D721Med (cell line): ENCODE measurements around the gene NUDT17.

Experiments
- DNase-seq: peaks from one replicate; pipeline ENCODE4 v3.0.0; 2011; ENCODE audit warnings: low spot score; ENCODE audit not compliant: insufficient read length
- FAIRE-seq: peaks from 2 replicates; lab custom pipeline; 2011; peaks lifted over from hg19 to GRCh38; lab: Jason Lieb, UNC
- TF ChIP-seq, protein P1 (sequence below): IDR thresholded peaks from 2 replicates; pipeline ENCODE4 v1.5.1; 2012; ENCODE audit warnings: mild to moderate bottlenecking, control low read depth; ENCODE audit not compliant: insufficient read depth; ENCODE audit errors: missing control alignments

Gene NUDT17

DNA sequence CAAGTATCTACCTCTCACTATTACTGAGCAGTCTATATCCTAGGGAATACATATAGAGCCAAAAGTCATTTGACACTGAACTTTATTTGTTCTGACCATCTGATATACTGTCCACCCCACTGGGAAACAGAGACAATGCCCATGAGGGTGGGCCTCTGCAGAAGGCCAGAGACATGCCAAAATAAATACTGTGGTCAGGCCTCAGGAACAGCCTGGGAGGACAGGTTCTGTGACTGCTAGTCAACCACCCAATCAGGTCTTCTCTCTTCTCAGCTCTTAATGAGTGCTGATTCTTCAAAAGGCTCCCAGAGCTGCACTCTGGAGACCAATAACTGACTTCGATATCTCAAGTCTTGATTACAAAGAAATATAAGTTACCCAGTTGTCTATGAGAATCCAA, 45.7 kb downstream of the NUDT17 start:
- DNase-seq (no peak), FAIRE-seq (no peak)
- TF ChIP-seq, protein P1, sequence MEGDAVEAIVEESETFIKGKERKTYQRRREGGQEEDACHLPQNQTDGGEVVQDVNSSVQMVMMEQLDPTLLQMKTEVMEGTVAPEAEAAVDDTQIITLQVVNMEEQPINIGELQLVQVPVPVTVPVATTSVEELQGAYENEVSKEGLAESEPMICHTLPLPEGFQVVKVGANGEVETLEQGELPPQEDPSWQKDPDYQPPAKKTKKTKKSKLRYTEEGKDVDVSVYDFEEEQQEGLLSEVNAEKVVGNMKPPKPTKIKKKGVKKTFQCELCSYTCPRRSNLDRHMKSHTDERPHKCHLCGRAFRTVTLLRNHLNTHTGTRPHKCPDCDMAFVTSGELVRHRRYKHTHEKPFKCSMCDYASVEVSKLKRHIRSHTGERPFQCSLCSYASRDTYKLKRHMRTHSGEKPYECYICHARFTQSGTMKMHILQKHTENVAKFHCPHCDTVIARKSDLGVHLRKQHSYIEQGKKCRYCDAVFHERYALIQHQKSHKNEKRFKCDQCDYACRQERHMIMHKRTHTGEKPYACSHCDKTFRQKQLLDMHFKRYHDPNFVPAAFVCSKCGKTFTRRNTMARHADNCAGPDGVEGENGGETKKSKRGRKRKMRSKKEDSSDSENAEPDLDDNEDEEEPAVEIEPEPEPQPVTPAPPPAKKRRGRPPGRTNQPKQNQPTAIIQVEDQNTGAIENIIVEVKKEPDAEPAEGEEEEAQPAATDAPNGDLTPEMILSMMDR, result no peak

DNA sequence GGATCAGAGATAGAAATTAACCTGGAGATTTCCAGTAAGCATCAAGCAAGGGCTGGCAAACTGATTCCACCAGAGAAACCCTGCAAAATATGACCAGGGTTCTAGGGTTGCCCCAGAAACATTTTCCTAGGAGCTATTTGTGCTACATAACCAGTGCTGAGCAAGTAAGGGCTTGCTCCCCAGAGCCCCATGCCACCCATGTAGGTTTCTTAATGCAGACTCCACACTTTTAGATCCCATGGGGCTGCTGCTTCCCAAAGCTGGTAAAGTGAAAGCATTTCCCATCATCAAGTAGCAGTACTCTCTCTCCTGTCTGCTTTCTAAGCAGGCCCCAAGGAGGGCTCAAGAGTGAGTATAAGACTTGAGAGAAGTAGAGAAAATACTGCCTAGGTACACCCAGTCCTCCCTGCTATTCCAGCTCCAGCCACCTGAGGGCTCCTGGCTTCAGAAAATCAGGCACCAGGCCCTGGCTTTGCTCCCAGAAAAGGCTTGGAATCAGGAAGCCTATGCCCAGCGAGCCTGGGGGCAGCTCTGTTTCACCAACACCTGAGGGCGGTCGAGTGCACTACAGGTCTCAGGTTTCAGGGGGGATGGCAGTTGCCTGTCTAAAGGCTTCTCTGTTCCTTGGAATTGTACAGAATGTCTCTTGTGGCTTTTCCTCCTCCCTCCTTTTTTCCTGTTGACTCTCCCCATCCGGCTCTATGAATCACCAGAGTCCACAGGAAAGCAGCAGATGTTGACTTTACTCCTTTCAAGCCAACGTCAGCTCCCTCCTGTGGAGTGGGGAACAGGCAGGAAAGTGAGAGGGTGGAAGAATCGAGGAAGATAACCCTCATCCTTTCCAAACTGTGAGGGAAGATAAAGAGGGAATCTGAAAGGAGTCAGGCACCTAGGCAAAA, 46.4 kb downstream of the NUDT17 start:
- DNase-seq (peak; percentile 91), FAIRE-seq (no peak)
- TF ChIP-seq, protein P1, result peak; percentile 99

DNA sequence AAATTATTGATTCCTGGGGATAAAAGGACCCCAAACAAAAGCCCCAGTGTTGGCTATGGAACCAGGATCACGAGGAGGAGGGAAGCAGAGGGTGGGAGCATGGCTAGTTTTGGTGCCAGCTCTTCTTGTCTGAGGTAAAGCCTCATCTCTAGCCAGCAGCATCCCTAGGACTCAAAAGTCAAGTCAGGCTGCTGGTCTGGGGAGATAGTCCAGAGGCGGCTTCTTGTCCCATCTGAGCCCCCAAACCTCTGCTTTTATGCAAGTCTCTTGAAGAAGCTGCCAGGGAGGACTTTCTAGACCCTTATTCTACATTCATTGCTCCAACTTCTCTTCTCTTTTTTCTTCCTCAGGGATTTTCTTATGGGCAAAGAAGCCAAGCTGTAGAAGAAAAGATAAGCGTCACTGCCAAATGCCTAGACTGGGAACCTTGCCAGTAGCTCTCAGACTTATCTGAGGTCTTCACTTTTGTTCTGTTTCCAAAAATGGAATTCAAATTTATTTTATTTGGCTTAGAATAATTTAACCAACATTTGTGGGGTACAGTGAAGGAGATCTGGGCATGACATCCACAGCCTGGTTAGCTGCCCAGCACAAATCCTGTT, 47.2 kb downstream of the NUDT17 start:
- FAIRE-seq, result no peak
- TF ChIP-seq, protein P1, result no peak
- DNase-seq, result no peak

DNA sequence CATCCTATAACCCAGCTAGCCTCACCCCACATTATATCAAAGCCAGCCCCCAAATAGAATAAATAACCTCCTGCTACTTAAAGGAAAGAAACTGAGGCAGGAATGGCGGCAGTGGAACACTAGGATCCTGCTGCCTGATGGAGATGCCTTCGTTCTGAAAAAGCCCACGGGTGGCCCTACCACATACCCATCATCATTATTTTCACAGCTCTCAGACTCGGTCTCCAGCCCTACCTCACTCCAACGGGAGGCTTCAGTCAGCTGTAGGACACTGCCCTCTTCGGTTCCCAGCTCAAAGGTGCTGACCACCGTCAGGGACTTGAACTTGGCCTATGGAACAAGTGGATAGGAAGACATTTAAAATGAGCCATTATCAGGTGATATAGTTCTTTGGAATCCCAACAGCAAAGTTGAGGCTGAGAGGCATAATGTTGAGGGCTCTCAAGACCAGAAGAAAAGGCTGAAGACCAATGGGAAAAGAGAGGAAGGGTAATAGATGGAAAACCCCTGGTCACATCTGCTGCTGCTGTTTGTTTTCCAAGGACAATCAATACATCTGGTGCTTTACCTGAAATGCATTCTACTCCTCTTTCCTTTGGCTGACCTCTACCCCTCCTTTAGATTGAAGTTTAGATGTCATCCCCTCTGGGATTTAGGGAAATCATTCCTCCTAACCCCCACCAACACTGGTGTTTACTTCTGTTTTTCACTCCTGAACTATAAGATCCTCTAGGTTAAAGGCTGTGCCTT, 48.1 kb downstream of the NUDT17 start:
- FAIRE-seq, result no peak
- TF ChIP-seq, protein P1, result no peak
- DNase-seq, result no peak

DNA sequence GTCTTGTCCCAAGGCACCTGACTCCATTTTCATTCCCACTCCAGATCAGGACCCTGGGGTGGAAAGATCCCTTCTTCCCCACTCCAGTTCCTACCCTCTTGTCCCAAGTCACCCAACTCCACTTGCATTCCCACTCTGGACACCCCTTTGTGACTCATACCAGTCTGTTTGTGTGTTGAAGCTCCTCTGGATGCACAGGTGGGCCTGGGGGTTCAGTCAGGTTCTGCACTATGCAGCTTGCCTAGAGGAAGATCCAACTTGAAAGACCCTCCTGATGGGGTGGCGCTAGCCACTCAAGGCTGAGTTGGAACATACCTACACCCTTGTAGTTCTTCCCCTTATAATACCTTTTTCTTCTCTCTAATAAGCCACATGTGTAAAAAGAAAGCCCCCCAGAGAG, 50.0 kb downstream of the NUDT17 start:
- DNase-seq (no peak), FAIRE-seq (no peak)
- TF ChIP-seq, protein P1, result no peak

DNA sequence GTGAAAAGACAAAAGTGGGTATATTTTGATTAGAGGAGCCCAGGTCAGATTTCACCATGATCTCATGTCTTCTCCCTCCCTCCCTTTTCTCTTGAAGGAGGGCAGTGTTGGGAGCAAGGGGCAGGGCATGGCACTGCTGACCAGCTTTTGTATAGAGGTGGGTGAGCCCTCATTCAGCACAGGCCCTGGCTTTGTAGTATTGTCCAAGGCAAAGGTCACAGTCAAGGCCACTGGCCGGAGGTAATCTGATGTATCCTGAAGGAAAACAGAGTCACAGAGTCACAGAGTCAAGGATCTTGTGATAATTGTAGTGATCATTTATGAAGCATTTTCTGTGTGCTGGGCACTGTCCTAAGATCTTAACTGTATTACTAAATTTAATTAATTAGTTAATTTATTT, 52.5 kb downstream of the NUDT17 start:
- FAIRE-seq, result no peak
- TF ChIP-seq, protein P1, result no peak
- no peak for DNase-seq
